HEK293 (cell line): ENCODE results near the gene CACNA1E.

ENCODE experiments used
- HOXC10 ChIP-seq: sonication (generic); formaldehyde crosslinking; IDR thresholded peaks from 2 replicates; pipeline ENCODE4 v1.8.1; 2023; ENCODE audit warnings: mild to moderate bottlenecking, missing genetic modification reagents
- SP3 ChIP-seq: fragments of 450-650 bp; formaldehyde crosslinking; IDR thresholded peaks from 2 replicates; pipeline ENCODE4 v1.5.1; 2016; ENCODE audit warnings: missing biosample characterization, missing genetic modification characterization
- ZBTB20 ChIP-seq: fragments of 450-650 bp; formaldehyde crosslinking; IDR thresholded peaks from 2 replicates; pipeline ENCODE4 v1.5.1; 2016; ENCODE audit warnings: missing biosample characterization, missing genetic modification characterization
- ZBTB8A ChIP-seq: fragments of 450-650 bp; formaldehyde crosslinking; IDR thresholded peaks from 2 replicates; pipeline ENCODE4 v1.5.1; 2016; ENCODE audit warnings: missing biosample characterization, missing genetic modification characterization
- ZNF10 ChIP-seq: fragments of 450-650 bp; formaldehyde crosslinking; IDR thresholded peaks from 2 replicates; pipeline ENCODE4 v1.5.1; 2017; ENCODE audit warnings: missing biosample characterization, missing genetic modification characterization
- ZNF335 ChIP-seq: fragments of 450-650 bp; formaldehyde crosslinking; conservative IDR thresholded peaks from 2 replicates; pipeline ENCODE4 v1.5.1; 2016; ENCODE audit warnings: missing biosample characterization, missing genetic modification characterization
- ZNF423 ChIP-seq: fragments of 450-650 bp; formaldehyde crosslinking; IDR thresholded peaks from 2 replicates; pipeline ENCODE4 v1.5.1; 2016; ENCODE audit warnings: missing biosample characterization, missing genetic modification characterization
- TF ChIP-seq, protein P1 (sequence below): fragments of 450-650 bp; formaldehyde crosslinking; IDR thresholded peaks from 2 replicates; pipeline ENCODE4 v1.5.1; 2016; ENCODE audit warnings: missing biosample characterization, missing genetic modification characterization
- TF ChIP-seq, protein P2 (sequence below): fragments of 450-650 bp; formaldehyde crosslinking; IDR thresholded peaks from 2 replicates; pipeline ENCODE4 v1.5.1; 2016; ENCODE audit warnings: missing biosample characterization, missing genetic modification characterization, borderline replicate concordance

DNA sequence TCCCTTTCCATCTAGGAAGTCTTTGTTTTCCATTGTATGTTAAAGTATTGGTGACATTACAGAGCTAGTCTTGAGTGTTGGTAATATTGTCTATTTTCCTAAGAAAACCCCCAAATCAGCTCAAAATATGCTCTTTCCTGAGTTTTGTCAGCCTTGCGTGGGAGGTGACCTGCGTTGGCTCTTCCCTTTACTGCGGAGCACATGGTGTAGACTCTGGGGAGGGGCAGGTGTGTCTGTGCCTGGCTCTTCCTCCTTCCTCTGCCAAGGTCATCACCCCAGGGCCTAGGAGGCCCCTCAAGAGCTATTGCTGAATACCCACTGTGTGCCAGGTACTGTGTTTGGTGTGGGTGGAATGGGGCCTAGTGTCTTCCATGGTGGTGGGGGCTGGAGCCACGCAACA is 33.4 kb downstream of the CACNA1E start:
- no peak for TF ChIP-seq ZNF335 (tag by site-specific recombination)
- TF ChIP-seq, protein P1, sequence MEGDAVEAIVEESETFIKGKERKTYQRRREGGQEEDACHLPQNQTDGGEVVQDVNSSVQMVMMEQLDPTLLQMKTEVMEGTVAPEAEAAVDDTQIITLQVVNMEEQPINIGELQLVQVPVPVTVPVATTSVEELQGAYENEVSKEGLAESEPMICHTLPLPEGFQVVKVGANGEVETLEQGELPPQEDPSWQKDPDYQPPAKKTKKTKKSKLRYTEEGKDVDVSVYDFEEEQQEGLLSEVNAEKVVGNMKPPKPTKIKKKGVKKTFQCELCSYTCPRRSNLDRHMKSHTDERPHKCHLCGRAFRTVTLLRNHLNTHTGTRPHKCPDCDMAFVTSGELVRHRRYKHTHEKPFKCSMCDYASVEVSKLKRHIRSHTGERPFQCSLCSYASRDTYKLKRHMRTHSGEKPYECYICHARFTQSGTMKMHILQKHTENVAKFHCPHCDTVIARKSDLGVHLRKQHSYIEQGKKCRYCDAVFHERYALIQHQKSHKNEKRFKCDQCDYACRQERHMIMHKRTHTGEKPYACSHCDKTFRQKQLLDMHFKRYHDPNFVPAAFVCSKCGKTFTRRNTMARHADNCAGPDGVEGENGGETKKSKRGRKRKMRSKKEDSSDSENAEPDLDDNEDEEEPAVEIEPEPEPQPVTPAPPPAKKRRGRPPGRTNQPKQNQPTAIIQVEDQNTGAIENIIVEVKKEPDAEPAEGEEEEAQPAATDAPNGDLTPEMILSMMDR = no peak
- TF ChIP-seq HOXC10 (CRISPR knock-in tag) = no peak
- TF ChIP-seq SP3 (tag by site-specific recombination) = no peak
- TF ChIP-seq, protein P2, sequence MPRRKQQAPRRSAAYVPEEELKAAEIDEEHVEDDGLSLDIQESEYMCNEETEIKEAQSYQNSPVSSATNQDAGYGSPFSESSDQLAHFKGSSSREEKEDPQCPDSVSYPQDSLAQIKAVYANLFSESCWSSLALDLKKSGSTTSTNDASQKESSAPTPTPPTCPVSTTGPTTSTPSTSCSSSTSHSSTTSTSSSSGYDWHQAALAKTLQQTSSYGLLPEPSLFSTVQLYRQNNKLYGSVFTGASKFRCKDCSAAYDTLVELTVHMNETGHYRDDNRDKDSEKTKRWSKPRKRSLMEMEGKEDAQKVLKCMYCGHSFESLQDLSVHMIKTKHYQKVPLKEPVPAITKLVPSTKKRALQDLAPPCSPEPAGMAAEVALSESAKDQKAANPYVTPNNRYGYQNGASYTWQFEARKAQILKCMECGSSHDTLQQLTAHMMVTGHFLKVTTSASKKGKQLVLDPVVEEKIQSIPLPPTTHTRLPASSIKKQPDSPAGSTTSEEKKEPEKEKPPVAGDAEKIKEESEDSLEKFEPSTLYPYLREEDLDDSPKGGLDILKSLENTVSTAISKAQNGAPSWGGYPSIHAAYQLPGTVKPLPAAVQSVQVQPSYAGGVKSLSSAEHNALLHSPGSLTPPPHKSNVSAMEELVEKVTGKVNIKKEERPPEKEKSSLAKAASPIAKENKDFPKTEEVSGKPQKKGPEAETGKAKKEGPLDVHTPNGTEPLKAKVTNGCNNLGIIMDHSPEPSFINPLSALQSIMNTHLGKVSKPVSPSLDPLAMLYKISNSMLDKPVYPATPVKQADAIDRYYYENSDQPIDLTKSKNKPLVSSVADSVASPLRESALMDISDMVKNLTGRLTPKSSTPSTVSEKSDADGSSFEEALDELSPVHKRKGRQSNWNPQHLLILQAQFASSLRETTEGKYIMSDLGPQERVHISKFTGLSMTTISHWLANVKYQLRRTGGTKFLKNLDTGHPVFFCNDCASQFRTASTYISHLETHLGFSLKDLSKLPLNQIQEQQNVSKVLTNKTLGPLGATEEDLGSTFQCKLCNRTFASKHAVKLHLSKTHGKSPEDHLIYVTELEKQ = no peak
- no peak for TF ChIP-seq ZNF10 (tag by site-specific recombination)
- no peak for TF ChIP-seq ZBTB8A (tag by site-specific recombination)
- TF ChIP-seq ZBTB20 (tag by site-specific recombination) = no peak
- TF ChIP-seq ZNF423 (tag by site-specific recombination) = no peak
